Neural cell (in vitro differentiated cells): ENCODE data around the gene GUSB. TPM values are rescaled to one million over a fixed set of nuclear protein-coding genes. Genes with fewer than 3 reads are reported as not detected.

ENCODE experiments used
- H2AFZ ChIP-seq: fragments of 200-600, 300-800 bp; sonication (generic), shearing (Covaris generic); 2 replicates; pipeline ENCODE4 v1.6.0; 2014; ENCODE audit warnings: low read depth, mild to moderate bottlenecking, antibody characterized with exemption, low read length, moderate library complexity
- H3F3A ChIP-seq: fragments of 200-600 bp; shearing (Covaris generic); 2 replicates; pipeline ENCODE4 v1.6.1; 2016; ENCODE audit warnings: mild to moderate bottlenecking, moderate library complexity, mixed read lengths, antibody characterized with exemption, low read length; ENCODE audit not compliant: insufficient read depth, poor library complexity, severe bottlenecking
- H3K27ac ChIP-seq: fragments of 200-600, 300-800 bp; sonication (generic), shearing (Covaris generic); 2 replicates; pipeline ENCODE4 v1.5.1; 2014; ENCODE audit warnings: mild to moderate bottlenecking, low read length, moderate library complexity
- H3K27me3 ChIP-seq: fragments of 300-800, 200-600 bp; sonication (generic), shearing (Covaris generic); 2 replicates; pipeline ENCODE4 v1.6.0; 2014; ENCODE audit warnings: mild to moderate bottlenecking, low read depth, low read length, moderate library complexity; ENCODE audit not compliant: insufficient read depth
- H3K36me3 ChIP-seq: fragments of 300-800, 200-600 bp; sonication (generic), shearing (Covaris generic); 2 replicates; pipeline ENCODE4 v1.5.1; 2014; ENCODE audit warnings: mild to moderate bottlenecking, antibody characterized with exemption, low read length, moderate library complexity; ENCODE audit not compliant: insufficient read depth
- H3K4me2 ChIP-seq: fragments of 300-800, 200-600 bp; sonication (generic), shearing (Covaris generic); 2 replicates; pipeline ENCODE4 v1.6.0; 2014; ENCODE audit warnings: mild to moderate bottlenecking, low read length
- H3K4me3 ChIP-seq: fragments of 300-800, 200-600 bp; sonication (generic), shearing (Covaris generic); 2 replicates; pipeline ENCODE4 v1.5.1; 2014; ENCODE audit warnings: mild to moderate bottlenecking, low read length, moderate library complexity
- H3K79me2 ChIP-seq: fragments of 200-600 bp; shearing (Covaris generic); replicated peaks from 2 replicates; pipeline ENCODE4 v1.6.0; 2014; ENCODE audit warnings: mild to moderate bottlenecking, low read length, moderate library complexity; ENCODE audit not compliant: insufficient read depth
- H3K9ac ChIP-seq: fragments of 300-800, 200-600 bp; sonication (generic), shearing (Covaris generic); 2 replicates; pipeline ENCODE4 v1.6.1; 2016; ENCODE audit warnings: mild to moderate bottlenecking, low read length, mixed read lengths
- H3K9me2 ChIP-seq: fragments of 200-600 bp; shearing (Covaris generic); 2 replicates; pipeline ENCODE4 v1.6.1; 2016; ENCODE audit warnings: mild to moderate bottlenecking, low read length, mixed read lengths; ENCODE audit not compliant: insufficient read depth
- H3K9me3 ChIP-seq: fragments of 200-600, 300-800 bp; sonication (generic), shearing (Covaris generic); 2 replicates; pipeline ENCODE4 v1.6.1; 2016; ENCODE audit warnings: mild to moderate bottlenecking, mixed run types, low read length, moderate library complexity, mixed read lengths
- H4K20me1 ChIP-seq: fragments of 200-600 bp; shearing (Covaris generic); 2 replicates; pipeline ENCODE4 v1.6.1; 2016; ENCODE audit warnings: mild to moderate bottlenecking, mixed run types; ENCODE audit not compliant: insufficient read depth
- EP300 ChIP-seq: fragments of 450-650 bp; conservative IDR thresholded peaks from 2 replicates; pipeline ENCODE4 v1.6.1; 2014; ENCODE audit warnings: antibody characterized with exemption, mild to moderate bottlenecking, moderate library complexity; ENCODE audit not compliant: poor library complexity, severe bottlenecking
- EZH2 ChIP-seq: fragments of 200-600, 300-800 bp; shearing (Covaris generic), sonication (generic); IDR thresholded peaks from 2 replicates; pipeline ENCODE4 v1.6.1; 2014; ENCODE audit warnings: antibody characterized with exemption, low read length, borderline replicate concordance, mild to moderate bottlenecking; ENCODE audit not compliant: insufficient read depth, poor library complexity, severe bottlenecking
- MXI1 ChIP-seq: fragments of 450-650 bp; conservative IDR thresholded peaks from 2 replicates; pipeline ENCODE4 v1.6.1; 2014; ENCODE audit warnings: antibody characterized with exemption, mild to moderate bottlenecking; ENCODE audit not compliant: poor library complexity, severe bottlenecking
- POLR2AphosphoS5 ChIP-seq: IDR thresholded peaks from 2 replicates; pipeline ENCODE4 v1.6.1; 2012
- RAD21 ChIP-seq: fragments of 450-650 bp; conservative IDR thresholded peaks from 2 replicates; pipeline ENCODE4 v1.6.1; 2014; ENCODE audit warnings: antibody characterized with exemption, mild to moderate bottlenecking, moderate library complexity
- SMC3 ChIP-seq: fragments of 450-650 bp; conservative IDR thresholded peaks from 2 replicates; pipeline ENCODE4 v1.6.1; 2014; ENCODE audit warnings: antibody characterized with exemption, mild to moderate bottlenecking, moderate library complexity; ENCODE audit not compliant: poor library complexity
- TAF1 ChIP-seq: IDR thresholded peaks from 2 replicates; pipeline ENCODE4 v1.6.1; 2012; ENCODE audit warnings: low read depth
- polyA plus RNA-seq: library from polyadenylated mRNA; depleted of rRNA; stranded (reverse); fragments of >200 nt; gene quantifications from 2 replicates; pipeline ENCODE4 v1.2.3, GENCODE V29; 2014
- TF ChIP-seq, protein P1 (sequence below): fragments of 450-650 bp; IDR thresholded peaks from 2 replicates; pipeline ENCODE4 v1.5.1; 2014; ENCODE audit warnings: antibody characterized with exemption, mild to moderate bottlenecking, moderate library complexity; ENCODE audit not compliant: poor library complexity, severe bottlenecking
- TF ChIP-seq, protein P2 (sequence below): IDR thresholded peaks from 2 replicates; pipeline ENCODE4 v1.6.1; 2012; ENCODE audit warnings: borderline replicate concordance

The GUSB gene
- polyA plus RNA-seq, 1 donor from 2014 or later: 50.3 TPM

DNA sequence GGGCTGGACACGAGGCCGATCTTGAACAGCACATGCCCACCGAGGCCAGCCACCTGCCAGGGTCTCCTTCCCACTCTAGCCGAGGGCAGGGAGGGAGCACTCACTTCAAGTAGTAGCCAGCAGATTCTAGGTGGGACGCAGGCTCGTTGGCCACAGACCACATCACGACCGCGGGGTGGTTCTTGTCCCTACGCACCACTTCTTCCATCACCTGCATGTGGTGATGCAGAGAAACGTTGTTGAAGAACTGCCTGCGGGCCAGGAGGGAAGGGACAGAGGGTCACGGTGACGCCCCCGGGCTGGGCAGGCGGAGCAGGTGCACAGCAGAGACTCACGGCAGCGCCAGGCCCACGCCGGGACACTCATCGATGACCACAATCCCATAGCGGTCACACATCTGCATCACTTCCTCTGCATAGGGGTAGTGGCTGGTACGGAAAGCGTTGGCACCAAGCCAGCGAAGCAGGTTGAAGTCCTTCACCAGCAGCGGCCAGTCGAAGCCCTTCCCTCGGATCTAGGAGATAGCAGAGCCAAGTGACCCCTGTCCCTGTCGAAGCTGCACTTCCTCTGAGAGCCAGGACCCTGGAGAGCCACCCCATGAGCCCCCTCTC is 7.7 kb downstream of the GUSB start:
- no peak overlapping the region for H3K4me3 ChIP-seq
- H3K79me2 ChIP-seq: no peaks in the 10 kb centered on the region
- H3K9me2 ChIP-seq: no peaks in the 10 kb centered on the region
- no peak overlapping the region for H3K4me2 ChIP-seq
- no peaks in the 10 kb centered on the region for H3K27me3 ChIP-seq
- no peaks in the 10 kb centered on the region for H4K20me1 ChIP-seq
- no peak overlapping the region for H3K9ac ChIP-seq
- H3K36me3 ChIP-seq: no peaks in the 10 kb centered on the region
- TF ChIP-seq, protein P1, sequence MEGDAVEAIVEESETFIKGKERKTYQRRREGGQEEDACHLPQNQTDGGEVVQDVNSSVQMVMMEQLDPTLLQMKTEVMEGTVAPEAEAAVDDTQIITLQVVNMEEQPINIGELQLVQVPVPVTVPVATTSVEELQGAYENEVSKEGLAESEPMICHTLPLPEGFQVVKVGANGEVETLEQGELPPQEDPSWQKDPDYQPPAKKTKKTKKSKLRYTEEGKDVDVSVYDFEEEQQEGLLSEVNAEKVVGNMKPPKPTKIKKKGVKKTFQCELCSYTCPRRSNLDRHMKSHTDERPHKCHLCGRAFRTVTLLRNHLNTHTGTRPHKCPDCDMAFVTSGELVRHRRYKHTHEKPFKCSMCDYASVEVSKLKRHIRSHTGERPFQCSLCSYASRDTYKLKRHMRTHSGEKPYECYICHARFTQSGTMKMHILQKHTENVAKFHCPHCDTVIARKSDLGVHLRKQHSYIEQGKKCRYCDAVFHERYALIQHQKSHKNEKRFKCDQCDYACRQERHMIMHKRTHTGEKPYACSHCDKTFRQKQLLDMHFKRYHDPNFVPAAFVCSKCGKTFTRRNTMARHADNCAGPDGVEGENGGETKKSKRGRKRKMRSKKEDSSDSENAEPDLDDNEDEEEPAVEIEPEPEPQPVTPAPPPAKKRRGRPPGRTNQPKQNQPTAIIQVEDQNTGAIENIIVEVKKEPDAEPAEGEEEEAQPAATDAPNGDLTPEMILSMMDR: no peak
- TF ChIP-seq RAD21 (no peak), EZH2 (no peak), TAF1 (no peak)
- no peak overlapping the region for H3K27ac ChIP-seq
- no peaks in the 10 kb centered on the region for H3K9me3 ChIP-seq
- no peak overlapping the region for H2AFZ ChIP-seq
- H3F3A ChIP-seq: no peaks in the 10 kb centered on the region

DNA sequence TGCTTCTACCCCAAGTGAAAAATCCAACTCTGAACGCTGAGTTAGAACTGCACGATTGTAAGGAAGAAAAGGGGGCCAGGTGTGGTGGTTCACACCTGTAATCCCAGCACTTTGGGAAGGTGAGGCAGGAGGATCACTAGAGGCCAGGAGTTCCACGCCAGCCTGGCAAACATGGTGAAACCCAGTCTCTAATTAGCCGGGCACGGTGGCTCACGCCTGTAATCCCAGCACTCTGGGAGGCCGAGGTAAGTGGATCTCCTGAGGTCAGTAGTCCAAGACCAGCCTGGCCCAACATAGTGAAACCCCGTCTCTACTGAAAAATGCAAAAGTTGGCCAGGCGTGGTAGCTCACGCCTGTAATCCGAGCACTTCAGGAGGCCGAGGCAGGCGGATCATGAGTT is 9.0 kb downstream of the GUSB start:
- no peak overlapping the region for H2AFZ ChIP-seq
- no peaks in the 10 kb centered on the region for H3F3A ChIP-seq
- H3K9me2 ChIP-seq: no peaks in the 10 kb centered on the region
- H3K27ac ChIP-seq: no peak overlapping the region
- TF ChIP-seq, protein P1: no peak
- TF ChIP-seq POLR2AphosphoS5 (no peak), SMC3 (no peak)
- no peaks in the 10 kb centered on the region for H3K27me3 ChIP-seq
- no peaks in the 10 kb centered on the region for H3K79me2 ChIP-seq
- H3K36me3 ChIP-seq: no peaks in the 10 kb centered on the region
- H3K9ac ChIP-seq: no peak overlapping the region
- H3K9me3 ChIP-seq: no peaks in the 10 kb centered on the region
- H4K20me1 ChIP-seq: no peaks in the 10 kb centered on the region
- no peak overlapping the region for H3K4me2 ChIP-seq
- no peak overlapping the region for H3K4me3 ChIP-seq

DNA sequence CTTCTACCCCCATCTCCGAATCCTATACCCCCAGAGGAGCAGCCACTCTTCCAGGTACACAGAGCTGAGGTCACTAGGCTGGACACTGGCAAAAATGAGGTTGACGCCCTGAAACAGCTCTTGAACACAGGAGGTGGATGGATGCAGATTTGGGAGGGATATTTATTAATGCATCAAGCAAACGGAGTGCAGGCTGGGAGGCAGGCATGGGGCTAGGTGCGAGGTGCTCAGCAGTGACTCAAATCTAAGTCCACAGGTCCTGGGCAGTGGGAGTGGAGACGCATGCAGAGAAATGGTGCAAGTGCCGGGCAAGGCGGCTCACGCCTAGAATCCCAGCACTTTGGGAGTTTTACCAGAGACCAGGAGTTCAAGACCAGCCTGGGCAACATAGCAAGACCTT is 11.0 kb downstream of the GUSB start:
- Histone ChIP-seq H3K27me3 (no peaks in the 10 kb centered on the region), H3F3A (no peaks in the 10 kb centered on the region), H3K4me3 (no peak overlapping the region), H3K4me2 (no peak overlapping the region), H3K79me2 (no peaks in the 10 kb centered on the region), H2AFZ (no peak overlapping the region), H3K27ac (no peak overlapping the region), H3K36me3 (no peaks in the 10 kb centered on the region), H4K20me1 (no peaks in the 10 kb centered on the region), H3K9me3 (no peaks in the 10 kb centered on the region), H3K9me2 (no peaks in the 10 kb centered on the region), H3K9ac (no peak overlapping the region)
- TF ChIP-seq, protein P2, sequence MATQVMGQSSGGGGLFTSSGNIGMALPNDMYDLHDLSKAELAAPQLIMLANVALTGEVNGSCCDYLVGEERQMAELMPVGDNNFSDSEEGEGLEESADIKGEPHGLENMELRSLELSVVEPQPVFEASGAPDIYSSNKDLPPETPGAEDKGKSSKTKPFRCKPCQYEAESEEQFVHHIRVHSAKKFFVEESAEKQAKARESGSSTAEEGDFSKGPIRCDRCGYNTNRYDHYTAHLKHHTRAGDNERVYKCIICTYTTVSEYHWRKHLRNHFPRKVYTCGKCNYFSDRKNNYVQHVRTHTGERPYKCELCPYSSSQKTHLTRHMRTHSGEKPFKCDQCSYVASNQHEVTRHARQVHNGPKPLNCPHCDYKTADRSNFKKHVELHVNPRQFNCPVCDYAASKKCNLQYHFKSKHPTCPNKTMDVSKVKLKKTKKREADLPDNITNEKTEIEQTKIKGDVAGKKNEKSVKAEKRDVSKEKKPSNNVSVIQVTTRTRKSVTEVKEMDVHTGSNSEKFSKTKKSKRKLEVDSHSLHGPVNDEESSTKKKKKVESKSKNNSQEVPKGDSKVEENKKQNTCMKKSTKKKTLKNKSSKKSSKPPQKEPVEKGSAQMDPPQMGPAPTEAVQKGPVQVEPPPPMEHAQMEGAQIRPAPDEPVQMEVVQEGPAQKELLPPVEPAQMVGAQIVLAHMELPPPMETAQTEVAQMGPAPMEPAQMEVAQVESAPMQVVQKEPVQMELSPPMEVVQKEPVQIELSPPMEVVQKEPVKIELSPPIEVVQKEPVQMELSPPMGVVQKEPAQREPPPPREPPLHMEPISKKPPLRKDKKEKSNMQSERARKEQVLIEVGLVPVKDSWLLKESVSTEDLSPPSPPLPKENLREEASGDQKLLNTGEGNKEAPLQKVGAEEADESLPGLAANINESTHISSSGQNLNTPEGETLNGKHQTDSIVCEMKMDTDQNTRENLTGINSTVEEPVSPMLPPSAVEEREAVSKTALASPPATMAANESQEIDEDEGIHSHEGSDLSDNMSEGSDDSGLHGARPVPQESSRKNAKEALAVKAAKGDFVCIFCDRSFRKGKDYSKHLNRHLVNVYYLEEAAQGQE: no peak
- TF ChIP-seq EZH2: no peak
- TF ChIP-seq EP300: no peak
- no peak for TF ChIP-seq TAF1
- TF ChIP-seq, protein P1: no peak
- TF ChIP-seq POLR2AphosphoS5: no peak
- no peak for TF ChIP-seq SMC3
- TF ChIP-seq RAD21: no peak
- TF ChIP-seq MXI1: no peak
